GM12873 (cell line): Measurements from ENCODE around the gene PRTFDC1.

Source experiments
- CTCF ChIP-seq: IDR thresholded peaks from 2 replicates; pipeline ENCODE4 v1.5.1; 2012; ENCODE audit warnings: low read depth, mild to moderate bottlenecking, moderate library complexity, low read length, control low read depth; ENCODE audit not compliant: insufficient read depth; ENCODE audit errors: missing control alignments

Gene PRTFDC1

GRCh38 chr10:24928163-24928562, 24.2 kb downstream of the PRTFDC1 start:
- TF ChIP-seq CTCF: no peak

- no peak for TF ChIP-seq CTCF
Observed at GRCh38 chr10:24926557-24926956, 25.8 kb downstream of the PRTFDC1 start.

GRCh38 chr10:24925799-24926198, 26.6 kb downstream of the PRTFDC1 start:
- no peak for TF ChIP-seq CTCF

GRCh38 chr10:24920907-24921881, 31.2 kb downstream of the PRTFDC1 start:
- no peak for TF ChIP-seq CTCF

- no peak for TF ChIP-seq CTCF
Observed at GRCh38 chr10:24917979-24918378, 34.4 kb downstream of the PRTFDC1 start.

GRCh38 chr10:24917493-24917892, 34.9 kb downstream of the PRTFDC1 start:
- no peak for TF ChIP-seq CTCF

GRCh38 chr10:24916365-24916764, 36.0 kb downstream of the PRTFDC1 start:
- peak; percentile 4 for TF ChIP-seq CTCF
